Activated CD4-positive, alpha-beta T cell treated with anti-CD3 and anti-CD28 coated beads for 4 hours (primary cell): Measurements from ENCODE around the gene KIF23.
A peak's percentile ranks its signal among the peaks of the same experiment; 100 is the strongest.
"Not testable (repeated sequence)": the region's sequence is repeated elsewhere in the genome, so short reads cannot be mapped to it uniquely, and the experiment has no call there.

ENCODE experiments used
- DNase-seq, 2 donors: peaks; one replicate each; pipeline ENCODE4 v3.0.0-alpha.2; 2020

KIF23 gene

DNA sequence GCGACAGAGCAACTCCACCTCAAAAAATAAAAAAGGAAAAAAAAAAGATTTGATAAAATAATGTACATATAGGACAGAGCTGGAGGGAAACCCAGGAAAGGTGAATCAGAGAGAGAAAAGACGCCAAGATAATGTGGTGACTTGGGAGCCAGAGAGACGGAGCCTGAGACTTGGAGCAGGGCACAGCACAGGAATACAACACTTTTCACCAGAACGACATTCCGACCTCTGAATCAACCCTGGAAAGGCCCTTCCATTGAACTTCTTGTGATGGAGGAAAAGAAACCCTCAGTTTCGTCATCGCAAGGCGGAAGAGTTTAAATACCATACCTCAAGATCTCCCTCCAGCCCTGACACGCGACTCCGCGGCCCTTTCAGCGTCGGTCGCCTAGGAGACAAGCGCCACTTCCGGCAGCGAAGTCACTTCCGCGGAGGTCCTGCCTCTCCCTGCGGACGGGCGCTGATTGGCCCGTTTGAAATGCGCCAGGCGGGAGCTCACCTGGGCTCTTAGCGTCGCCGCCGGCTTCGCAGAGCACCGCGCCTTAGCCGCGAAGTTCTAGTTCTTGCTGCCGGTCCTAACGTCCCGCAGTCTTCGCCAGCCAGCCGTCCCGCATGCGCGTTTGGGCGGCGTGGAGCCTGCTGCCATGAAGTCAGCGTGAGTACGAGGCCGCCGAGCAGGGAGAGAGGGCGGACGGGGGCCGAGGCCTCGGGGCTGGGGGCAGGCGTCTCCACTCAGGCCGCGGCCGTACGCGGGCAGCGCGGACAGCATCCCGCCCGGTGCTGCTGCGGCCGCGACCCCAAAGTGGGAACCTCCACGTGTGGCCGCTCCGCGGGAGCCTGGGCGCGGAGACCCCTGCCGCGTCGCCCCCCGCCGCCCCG, at the start of gene KIF23:
Gene KIF23, plus strand, starts transcription at position 528 of the 879 bp plus-strand sequence. Its CDS starts 117 bp downstream, at position 645.
- DNase-seq: peak; percentile 89 to 92

DNA sequence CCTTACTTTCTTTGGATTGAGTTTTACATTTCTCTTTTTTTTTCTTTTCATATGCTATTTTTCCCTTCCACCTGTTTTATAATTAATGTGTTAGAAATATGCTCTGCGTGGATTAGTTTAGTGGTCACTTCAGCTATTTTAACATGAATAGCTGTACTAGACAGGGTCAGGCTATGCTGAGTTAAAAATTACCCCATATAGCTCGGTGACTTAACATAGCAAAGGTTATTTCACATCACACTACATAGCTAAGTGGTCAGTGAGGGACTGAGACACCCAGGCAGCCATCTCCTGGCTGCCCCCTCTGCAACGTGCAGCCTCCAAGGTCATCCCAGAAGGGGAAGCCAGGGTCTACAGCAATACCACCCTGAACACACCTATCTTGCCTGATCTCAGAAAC, 46.9 kb upstream of the KIF23 start:
- no peak for DNase-seq

DNA sequence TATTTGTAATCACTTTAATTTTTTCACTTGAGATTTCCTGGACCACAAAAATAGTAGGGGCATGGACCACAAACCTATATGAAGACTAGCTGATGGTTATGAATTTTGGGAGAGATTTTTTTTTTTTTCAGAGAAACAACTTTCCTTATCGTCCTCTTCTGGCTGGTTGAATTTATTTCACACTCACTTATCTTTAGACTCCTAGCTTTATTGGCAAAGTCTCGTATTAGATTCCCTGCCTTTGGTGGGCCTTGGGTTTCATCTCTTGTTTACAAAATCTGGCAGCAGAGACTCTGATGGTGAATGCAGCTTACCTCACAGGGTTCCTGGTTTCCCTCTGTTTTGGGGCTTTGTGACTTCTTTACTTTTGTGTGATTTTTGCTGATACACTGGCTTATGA, 44.5 kb upstream of the KIF23 start:
- no peak for DNase-seq

DNA sequence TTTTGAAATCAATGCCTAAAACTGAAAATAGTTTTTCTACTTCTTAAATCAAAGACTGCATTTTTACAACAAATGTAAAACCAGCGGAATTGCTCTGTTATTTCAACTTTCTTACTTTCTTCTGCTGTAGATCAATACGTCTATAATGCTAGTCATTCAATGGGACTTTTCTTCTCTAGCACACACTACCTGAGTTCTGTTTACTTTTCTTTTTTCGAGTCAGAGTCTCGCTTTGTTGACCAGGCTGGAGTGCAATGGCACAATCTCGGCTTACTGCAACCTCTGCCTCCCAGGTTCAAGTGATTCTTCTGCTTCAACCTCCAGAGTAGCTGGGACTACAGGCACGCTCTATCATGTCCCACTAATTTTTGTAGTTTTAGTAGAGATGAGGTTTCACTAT, 40.7 kb upstream of the KIF23 start:
- DNase-seq: no peak

DNA sequence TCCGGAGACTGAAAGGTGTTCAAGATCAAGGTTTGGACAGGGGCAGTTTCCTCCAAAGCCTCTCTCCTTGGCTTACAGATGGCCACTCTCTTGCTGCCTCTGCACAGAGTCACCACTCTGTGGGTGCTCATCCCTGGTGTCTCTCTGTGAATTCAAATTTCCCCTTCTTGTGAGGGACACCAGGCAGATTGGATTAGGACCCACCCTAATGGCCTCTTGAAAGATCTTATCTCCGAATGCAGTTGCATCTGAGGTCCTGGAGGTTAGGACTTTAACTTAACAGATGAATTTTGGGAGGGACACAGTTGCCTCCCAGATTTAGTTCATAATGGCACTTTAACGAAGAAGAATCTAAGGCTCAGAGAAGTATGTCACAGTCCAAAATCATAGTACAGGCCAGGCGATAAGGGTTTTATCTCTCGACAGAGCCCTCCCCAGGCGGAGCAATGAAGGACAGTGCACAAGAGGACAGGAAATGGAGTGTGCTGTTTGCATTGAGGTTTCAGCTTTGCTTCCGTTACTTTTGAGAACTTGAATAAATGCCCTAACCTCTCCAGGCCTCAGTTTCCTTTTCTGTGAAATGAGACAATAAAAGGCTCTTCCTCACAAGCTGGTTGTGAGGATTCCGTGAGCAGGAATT, 38.9 kb upstream of the KIF23 start:
- DNase-seq: no peak

DNA sequence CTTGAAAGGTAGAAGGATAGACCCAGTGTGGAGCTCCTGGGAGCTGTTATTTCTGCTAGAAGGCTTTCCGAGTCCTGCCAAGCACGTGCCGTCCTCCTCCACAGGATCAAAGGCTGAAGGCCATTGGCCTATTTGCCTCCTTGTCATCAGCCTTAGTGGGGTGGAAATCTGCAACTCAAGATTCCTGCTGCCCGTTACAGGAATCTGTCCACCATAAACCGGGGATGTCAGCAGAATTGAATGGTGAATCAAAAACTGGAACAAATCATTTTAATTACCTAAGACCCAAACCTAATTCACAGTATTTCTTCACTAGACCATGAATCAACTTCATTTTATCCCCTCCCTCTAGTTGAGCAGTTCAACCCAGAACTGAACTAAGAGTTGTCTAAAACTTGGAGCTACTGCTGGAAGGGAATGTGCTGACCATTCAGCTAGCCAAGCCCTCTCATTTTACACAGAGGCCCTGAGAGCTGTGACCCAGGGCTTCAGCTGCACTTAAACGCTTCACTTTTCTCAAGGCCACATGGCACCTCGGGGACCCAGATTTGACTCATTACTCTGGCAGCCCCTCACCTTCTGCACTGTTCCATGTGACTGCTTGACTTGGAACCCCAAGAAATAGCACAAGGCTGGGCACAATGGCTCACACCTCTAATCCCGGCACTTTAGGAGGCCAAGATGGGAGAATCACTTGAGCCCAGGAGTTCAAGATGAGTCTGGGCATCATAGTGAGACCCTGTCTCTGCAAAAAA, 36.8 kb upstream of the KIF23 start:
- no peak for DNase-seq

DNA sequence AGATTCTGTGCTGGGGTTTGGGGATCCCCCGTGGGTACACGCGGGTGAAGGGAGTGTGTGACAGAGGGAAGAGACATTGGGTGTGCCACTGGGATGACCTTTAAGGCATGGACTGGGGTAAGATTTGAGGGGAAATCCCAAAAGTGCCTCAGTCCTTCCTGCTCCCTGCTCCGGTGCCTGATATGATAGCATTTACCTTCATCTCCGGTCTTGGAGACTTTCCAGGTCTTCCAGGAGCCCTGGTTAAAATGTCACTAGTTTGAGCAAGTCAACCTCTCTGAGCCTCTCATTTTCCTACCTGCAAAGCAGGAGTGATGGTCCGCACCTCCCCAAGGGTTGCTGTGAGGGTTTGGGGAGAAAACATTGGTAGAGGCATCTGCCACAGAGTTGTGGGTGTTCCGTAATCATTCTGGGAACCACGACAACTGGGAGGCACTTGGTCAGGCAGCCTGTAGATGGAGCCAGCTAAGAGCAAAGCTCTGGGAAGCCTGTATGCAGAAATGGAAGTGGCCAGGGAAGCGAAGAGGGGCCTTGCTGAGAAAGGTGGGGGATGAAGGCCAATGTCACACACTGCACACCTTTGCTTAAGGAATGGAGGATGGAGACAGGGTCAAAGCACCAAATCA, 33.9 kb upstream of the KIF23 start:
- DNase-seq: no peak

DNA sequence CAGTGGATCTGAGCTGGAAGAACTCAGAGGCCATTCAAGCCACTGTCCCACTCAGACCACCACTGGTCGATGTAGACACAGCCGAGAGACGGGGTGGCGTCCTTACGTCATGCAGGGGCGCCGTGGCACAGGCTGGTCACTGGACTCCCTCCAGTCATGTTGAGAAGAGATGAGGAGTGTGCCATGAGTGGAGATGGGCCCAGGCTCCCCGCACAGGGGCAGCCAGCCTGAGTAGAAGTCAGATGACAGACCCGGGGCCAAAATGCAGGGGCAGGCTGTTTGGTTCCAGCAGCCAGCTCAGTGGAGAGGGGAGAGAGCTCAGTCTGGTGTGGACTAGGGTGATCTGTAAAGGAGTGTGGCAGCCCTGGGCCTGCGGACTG, 33.4 kb upstream of the KIF23 start:
- no peak for DNase-seq

DNA sequence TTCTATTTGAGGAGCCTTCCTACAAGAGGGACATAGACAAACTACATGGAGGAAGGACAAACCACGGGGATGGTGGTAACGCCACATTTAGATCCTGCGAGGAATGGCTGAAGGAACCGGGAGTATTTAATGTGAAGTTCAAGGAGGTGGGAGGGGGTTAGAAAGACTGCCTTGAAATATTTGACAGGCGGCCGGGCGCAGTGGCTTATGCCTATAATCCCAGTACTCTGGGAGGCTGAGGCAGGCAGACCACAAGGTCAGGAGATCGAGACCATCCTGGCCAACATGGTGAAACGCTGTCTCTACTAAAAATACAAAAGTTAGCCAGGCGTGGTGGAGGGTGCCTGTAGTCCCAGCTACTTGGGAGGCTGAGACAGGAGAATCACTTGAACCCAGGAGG, 32.0 kb upstream of the KIF23 start:
- DNase-seq: not testable (repeated sequence)

DNA sequence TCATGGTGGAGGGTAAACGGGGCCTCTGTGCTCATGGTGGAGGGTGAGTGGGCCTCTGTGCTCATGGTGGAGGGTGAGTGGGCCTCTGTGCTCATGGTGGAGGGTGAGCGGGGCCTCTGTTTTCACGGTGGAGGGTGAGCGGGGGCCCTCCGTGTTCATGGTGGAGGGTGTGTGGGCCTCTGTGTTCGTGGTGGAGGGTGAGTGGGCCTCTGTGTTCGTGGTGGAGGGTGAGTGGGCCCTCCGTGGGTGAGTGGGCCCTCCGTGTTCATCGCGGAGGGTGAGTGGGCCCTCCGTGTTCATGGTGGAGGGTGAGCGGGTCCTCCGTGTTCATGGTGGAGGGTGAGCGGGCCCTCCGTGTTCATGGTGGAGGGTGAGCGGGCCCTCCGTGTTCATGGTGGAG, 30.1 kb upstream of the KIF23 start:
- not testable (repeated sequence) for DNase-seq

DNA sequence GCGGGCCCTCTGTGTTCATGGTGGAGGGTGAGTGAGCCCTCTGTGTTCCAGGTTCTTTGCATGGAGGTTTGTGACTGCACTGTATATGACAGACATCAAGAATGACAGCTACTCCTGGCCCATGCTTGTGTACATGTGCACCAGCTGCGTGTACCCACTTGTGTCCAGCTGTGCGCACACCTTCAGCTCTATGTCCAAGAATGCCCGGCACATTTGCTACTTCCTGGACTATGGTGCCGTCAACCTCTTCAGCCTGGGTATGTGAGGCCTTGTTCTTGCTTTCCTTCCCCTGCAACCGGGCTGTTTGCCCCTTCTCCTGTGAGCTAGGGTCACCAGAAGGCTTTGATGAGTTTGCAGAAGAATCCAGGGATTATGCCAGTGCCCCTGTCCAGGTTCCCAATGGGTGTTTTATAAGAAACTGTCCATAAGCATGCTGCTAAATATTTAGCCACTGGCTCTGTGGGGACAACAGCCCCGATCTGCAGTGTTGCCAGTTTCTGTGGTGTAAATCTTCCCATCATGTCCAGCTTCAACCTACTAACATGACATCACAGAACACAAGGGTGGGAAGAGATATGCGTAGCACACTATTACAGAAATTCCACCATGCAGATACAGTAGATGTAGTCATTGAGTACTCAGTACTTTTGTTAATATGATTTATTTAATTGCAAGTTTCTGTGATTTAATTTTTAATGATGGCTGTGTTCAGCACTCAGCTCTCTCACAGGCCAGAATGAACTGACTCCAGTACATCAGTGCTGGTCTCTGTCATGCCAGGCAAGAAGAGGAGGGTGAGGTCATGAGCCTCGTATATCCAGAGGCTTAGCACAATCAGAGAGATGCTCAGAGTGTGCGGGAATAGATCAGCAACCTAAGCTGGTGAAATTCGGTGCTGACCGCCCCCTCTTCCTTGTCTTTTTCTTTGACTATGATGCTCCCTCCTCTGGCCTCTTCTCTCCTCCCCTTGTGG, 29.2 kb upstream of the KIF23 start:
- DNase-seq: no peak

DNA sequence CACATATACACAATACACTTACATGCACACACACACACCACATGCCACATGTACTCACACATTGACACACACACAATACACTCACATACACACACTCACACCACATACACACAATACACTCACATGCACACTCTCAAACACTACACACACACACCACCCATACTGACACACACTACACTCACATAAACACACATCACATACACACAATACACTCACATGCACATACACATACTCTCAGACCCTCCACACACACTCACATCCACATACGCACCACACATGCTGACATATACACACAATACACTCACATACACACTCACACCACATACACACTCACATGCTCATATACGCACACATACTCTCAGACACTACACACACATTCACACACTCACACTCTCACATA, 28.3 kb upstream of the KIF23 start:
- DNase-seq: no peak

DNA sequence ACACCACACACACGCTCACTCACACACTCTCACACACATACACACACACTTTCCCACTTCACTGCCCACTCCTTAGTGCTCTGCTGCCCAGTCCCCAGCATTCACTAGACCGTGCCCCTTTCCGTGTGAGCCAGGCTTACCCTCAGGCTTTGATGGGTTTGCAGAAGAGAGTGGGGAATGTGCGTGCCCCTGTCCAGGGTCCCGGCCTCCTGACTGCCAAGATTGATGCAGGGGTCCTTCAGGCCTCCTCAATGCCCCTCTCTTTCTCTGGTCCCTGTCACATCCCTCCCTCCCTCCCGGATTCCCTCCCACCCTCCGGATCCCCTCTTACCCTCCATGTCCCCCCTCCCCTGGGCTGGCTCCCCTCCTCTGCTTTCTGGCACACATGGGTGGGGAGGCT, 27.9 kb upstream of the KIF23 start:
- DNase-seq: no peak

DNA sequence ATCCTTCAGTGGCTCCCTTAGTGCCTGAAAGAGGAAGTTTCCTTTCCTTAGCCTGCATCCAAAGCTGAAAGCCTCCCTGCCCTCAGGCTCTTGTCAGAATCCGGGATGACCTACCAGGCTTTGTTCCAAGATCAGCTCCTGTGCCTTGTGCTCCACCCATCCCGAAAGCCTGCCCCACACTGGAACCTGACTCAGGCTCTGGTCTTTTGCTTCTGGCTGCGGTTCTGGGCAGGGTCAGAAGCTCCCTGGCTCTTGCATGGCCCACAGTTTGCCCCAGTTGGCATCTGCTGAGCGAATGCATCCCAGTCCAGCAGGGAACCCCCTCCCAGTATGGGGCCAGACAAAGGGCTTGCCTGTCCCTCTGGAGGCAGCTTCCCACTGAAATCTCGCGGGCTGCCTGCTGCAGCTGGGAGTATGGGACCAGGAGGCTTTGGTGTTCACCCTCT, 25.9 kb upstream of the KIF23 start:
- no peak for DNase-seq

DNA sequence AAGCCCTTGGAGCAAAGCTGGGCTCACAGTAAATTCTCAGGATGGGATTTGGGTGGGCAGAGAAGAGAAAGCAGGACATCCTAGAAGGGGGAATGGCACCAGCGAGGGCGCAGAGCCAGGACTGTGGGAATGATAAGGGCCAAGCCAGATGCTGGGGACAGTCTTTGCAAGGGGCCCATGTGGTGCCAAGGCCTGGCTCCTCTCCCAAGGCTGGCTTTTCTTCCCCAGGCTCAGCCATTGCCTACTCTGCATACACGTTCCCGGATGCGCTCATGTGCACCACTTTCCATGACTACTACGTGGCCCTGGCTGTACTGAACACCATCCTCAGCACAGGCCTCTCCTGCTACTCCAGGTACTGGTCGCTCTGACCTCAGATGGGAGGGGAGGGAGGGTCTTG, 24.7 kb upstream of the KIF23 start:
- no peak for DNase-seq

DNA sequence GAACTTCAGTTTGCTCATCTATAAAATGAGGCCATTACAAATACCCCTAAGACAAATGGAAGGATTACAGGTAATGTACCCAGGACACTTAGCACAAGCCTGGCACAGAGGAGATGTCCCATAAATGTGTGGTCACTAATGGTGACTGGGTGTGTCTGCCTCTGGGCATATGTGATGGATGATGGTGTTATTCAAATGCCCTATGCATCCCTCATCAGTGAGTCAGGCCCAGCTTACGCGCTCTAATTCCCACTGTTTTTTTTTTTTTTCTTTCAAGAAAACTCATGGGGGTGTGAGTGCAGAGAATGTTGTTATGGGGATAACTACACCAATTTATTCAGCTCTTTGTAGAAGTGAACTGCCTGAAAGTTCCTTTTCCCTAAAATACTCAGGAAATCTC, 23.6 kb upstream of the KIF23 start:
- no peak for DNase-seq

DNA sequence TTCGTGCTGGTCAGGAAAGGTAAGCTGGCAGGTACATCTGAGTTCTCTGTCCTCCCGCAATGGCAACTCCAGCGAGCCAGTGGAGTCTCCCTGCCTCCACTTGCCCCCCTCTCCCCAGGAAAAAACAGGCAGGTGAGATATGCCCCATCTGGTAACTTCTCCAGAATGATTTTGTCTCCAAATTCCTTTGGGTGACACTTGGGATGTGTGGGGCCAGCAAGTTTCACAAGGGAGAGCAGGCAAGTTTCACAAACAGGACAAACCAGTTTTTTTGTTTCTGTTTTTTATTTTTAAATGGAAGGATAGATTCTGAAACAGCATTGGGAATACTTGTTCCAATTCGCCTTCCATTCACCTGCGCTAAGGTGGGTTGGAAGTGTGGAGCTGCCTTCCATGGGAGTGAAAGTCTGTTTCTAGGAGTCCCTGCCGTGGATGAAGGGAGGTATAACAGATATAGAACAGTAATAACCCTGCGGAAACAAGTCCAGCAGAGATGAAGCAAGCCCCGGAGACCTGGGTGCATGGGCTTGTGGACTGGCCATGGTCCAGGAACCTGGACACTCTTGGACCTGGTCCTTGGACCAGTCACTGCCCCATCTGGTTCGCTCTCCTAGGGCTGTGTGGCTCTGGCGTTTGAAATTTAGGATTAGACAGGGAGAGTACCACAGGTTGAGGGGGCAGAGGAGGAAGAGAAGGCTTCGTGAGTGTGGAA, 22.9 kb upstream of the KIF23 start:
- no peak for DNase-seq

DNA sequence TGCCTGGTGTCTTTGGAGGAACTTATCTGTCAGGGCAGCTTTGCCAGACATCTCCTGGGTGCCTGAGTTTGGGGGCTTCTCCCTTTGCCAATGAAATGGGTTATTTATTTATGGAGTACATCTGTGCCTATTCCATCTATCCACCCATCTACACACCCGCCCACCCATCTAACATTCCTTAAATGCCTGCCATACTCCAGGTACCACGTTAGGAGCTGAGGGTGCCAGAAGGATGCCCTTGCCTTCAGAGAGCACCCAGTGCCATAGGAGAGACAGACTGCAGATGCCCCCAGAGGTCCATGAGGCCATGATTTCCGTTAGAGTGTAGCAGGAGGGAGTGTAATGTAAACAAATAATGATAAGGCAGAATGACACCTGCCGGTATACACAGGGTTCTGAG, 21.8 kb upstream of the KIF23 start:
- DNase-seq: no peak

DNA sequence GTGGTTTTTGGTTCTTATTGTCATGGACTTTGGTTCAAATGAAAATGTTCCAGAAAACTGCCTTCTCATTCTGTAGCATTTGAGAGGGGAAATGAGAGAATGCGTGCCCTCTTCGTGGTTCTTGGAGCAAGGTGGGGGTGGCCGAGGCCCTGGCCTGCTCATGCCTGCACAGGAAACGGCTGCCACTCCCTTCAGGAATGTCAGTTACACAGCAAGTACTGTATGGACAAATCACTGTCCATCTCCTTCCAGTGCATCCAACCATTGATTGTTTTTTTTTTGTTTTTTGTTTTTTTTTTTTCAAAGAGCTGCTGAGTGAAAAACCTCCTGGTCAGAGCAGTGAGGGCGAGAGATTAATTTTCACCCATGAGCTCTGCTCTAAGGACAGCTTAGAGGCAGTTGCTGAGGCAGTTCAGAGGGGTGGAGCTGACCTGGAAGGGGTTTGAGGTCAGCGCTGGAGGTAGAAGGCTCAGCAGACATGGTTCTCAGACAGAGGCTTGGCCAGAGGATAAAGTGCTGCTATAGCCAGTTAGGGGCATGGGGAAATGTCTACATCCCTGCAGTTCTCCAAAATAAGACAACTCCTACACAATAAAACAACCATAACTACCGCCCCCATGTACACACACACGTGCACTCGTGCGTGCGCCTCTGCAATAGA, 20.2 kb upstream of the KIF23 start:
- DNase-seq: no peak

DNA sequence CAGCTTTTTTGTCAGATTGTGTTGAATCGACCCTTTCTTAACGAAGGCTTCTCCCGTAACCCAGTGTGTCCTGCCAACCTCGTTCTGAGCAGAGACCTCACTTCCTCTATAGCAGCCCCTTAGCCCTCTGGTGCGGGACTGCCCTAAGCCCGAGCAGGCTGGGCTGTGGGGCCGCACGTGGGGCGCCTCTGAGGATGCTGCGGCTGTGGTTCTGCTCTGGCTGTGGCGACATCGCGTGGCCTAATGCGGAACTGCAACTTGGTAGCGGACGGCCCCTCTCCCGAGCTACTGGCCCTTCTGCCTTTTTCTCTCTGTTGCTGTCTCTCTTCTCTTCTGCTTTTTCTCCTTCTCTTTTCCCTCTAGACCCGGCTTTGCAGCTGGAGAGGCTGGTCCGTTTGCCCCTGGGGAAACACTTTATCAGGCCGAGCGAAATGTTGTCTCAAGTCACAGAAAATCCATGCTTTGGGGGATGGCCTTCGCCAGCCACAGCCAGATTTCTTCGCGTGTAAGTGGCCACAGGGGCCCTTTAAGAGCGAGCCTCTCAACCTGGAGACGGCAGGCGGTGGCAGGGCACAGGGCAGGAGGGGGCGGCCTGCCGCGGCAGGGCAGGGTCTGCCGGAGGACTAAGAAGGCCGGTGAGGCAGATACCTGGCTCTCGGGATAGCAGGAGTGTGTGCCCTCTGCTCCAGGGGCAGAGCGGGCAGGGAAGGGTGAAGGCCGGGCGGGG, 19.4 kb upstream of the KIF23 start:
- peak; percentile 73 to 88 for DNase-seq
